Measurements from ENCODE around the gene PMEL. TPM values are rescaled to one million over a fixed set of nuclear protein-coding genes. Genes with fewer than 3 reads are reported as not detected.

Gene PMEL
- total and polyA plus RNA-seq, 2 of the 8 experiments (the other 6 are each of a cell fraction or from before 2014, with no cell fraction given), result 120 to 382 TPM

DNA sequence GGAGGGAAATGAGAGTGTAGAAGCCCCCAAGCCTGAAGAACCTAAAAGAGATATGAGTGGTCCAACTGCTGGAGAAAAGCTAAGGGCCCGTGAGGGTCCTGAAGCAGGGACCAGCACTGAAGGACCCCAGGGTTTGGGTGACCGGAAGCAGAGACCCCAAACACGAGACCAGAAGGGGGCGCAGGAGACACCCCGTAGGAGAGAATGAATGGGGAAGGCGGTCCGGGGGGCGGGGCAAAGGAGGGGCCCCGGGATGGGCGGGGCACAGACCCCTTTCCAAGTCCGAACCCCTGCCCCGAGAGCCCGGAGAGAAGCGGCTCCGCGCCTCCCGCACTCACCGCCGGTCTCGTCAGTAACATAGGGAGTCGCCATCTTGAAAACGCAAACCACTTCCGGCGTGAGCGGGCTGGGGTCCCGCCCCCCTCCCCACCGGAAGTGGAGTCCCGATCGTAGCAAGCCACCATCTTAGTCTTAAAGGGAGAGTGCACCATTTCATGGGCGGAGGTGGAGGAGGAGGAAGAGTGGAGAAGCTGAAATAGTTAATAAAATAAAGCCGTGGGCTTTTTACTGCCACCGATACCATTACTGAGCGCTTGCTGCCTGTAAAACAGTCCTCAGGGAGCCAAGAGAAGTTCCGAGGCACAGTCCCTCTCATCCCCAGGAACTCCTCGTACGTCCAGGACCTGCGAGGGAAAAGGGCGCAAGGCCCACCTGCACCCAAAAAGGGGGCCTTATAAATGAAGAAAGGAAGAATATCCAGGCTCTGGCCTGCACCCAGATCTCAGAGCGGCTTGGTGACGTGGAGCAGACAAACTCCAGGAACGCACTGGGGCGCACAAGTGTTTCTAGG is 38.9 kb downstream of the PMEL start:
- H3K4me1 ChIP-seq (replicated peaks in 1 of 4; ENCODE audit: control insufficient read depth in 3 of 4, insufficient read depth in 4 of 4, low read length in 3 of 4), result peaks cover 8 to 19% (median 11%) of the 10 kb centered on the region in 4 experiments; a peak in 6 of 7 replicates
- H3K23ac ChIP-seq (ENCODE audit: insufficient read length), result no peak overlapping the region
- peak overlapping the region; percentile 88 to 90 for H3K4me2 ChIP-seq (ENCODE audit: insufficient read depth in 1 of 2, low read depth in 2 of 2, low read length in 2 of 2)
- ChIA-PET CTCF (ENCODE audit: partially characterized antibody) (interaction anchor here (0.6 to 7.8 kb wide), 17 partner anchors 8 to 202 kb away, joined by 3 to 71 read pairs (median 4); partner anchors contain the start of genes DNAJC14, GDF11, ORMDL2 and SARNP), POLR2A (ENCODE audit: partially characterized antibody) (interaction anchor here (0.6 to 4.5 kb wide), 35 partner anchors 9 to 243 kb away, joined by 3 to 53 read pairs (median 6); partner anchors contain the start of genes CD63, DNAJC14, IKZF4 and MMP19)
- H2BK5ac ChIP-seq (ENCODE audit: low read depth, low read length), result peak overlapping the region; percentile 99
- peak overlapping the region; percentile 30 for H2BK120ac ChIP-seq (replicated peaks; ENCODE audit: low read depth, low read length)
- peaks cover 3% of the 10 kb centered on the region; the same call in 1 of the 2 replicates for H3K79me1 ChIP-seq (ENCODE audit: low read depth, low read length)
- peaks cover 2 to 9% of the 10 kb centered on the region in 2 experiments for H4K20me1 ChIP-seq (replicated peaks in 1 of 2; ENCODE audit: control insufficient read depth in 1 of 2, insufficient read depth in 2 of 2, low read length in 2 of 2)
- peak overlapping the region; percentile 91 for H3K18ac ChIP-seq (ENCODE audit: extremely low read depth, low read length)
- peaks cover 0 to 9% (median 3%) of the 10 kb centered on the region in 4 experiments; a peak in 5 of 8 replicates for H3K36me3 ChIP-seq (ENCODE audit: control insufficient read depth in 2 of 4, insufficient read depth in 4 of 4, low read length in 3 of 4)
- H2AK5ac ChIP-seq (ENCODE audit: low read depth, low read length), result peak overlapping the region; percentile 87; the same call in 1 of the 2 replicates
- H3K9ac ChIP-seq (replicated peaks in 1 of 4; ENCODE audit: extremely low read depth in 1 of 4, low read depth in 3 of 4, low read length in 3 of 4), result peak overlapping the region; percentile 82 to 94 (median 86)
- H2BK12ac ChIP-seq (ENCODE audit: low read depth, low read length), result peak overlapping the region; percentile 89
- FAIRE-seq (no peak), DNase-seq (ENCODE audit: low read depth in 1 of 2, low spot score in 2 of 2) (peak; percentile 84 to 94)
- peak overlapping the region; percentile 47 for H3K4ac ChIP-seq (replicated peaks; ENCODE audit: insufficient read length, low read depth, low read length)
- no peak overlapping the region for H3K14ac ChIP-seq (ENCODE audit: insufficient read length)
- 0 out of 2 replicates have a peak overlapping the region, but pooled peaks have one; percentile 3 for H2BK20ac ChIP-seq (ENCODE audit: low read length)
- H3K79me2 ChIP-seq (ENCODE audit: control insufficient read depth in 1 of 2, insufficient read depth in 2 of 2, low read length in 2 of 2), result peaks cover 15 to 45% of the 10 kb centered on the region in 2 experiments
- H3K27me3 ChIP-seq (replicated peaks in 1 of 4; ENCODE audit: control insufficient read depth in 3 of 4, extremely low read depth in 1 of 4, insufficient read depth in 3 of 4, low read length in 3 of 4), result peaks cover 0 to 6% (median 1%) of the 10 kb centered on the region in 4 experiments; a peak in 2 of 7 replicates
- peak overlapping the region; percentile 84 for H3K27ac ChIP-seq (ENCODE audit: low read depth, low read length)
- no peaks in the 10 kb centered on the region for H3K9me3 ChIP-seq (ENCODE audit: insufficient read depth in 2 of 2, low read depth in 1 of 2, low read length in 1 of 2)
- 1% methylated on average over 24 of the region's 42 CpGs; no CpG with 5 or more reads in 1 of the 2 experiments for WGBS, 2 experiments (ENCODE audit: extremely low coverage in 1 of 2, insufficient coverage in 1 of 2, insufficient read length in 1 of 2, insufficient replicate concordance in 2 of 2, low coverage in 1 of 2, low lambda C conversion rate in 2 of 2, missing lambda C conversion rate in 1 of 2)
- H4K5ac ChIP-seq (ENCODE audit: insufficient read length, low read depth, low read length), result peak overlapping the region; percentile 86
- peak overlapping the region; percentile 90 for H4K91ac ChIP-seq (replicated peaks; ENCODE audit: insufficient read length, low read length)
- H4K8ac ChIP-seq (ENCODE audit: extremely low read depth, insufficient read depth, low read length), result peak overlapping the region; percentile 91
- peak overlapping the region; percentile 90 to 100 (median 94) for H3K4me3 ChIP-seq (ENCODE audit: extremely low read depth in 1 of 4, insufficient read depth in 2 of 4, low read depth in 3 of 4, low read length in 4 of 4)
- H3K23me2 ChIP-seq (ENCODE audit: low read depth, low read length), result peaks cover 13% of the 10 kb centered on the region
- H2AFZ ChIP-seq (ENCODE audit: low read length), result no peak overlapping the region; the same call in 1 of the 2 replicates
- H2BK15ac ChIP-seq (ENCODE audit: low read length), result peak overlapping the region; percentile 75
- H3K56ac ChIP-seq (replicated peaks; ENCODE audit: insufficient read length, low read depth, low read length), result peak overlapping the region; percentile 73
- TF ChIP-seq HDAC6 (IDR thresholded peaks at IDR 0.05; ENCODE audit: low read depth, low read length) (no peak), RBBP5 (IDR thresholded peaks at IDR 0.05; ENCODE audit: borderline replicate concordance, low read depth, low read length) (no peak; the same call in 1 of the 2 replicates), RFX5 (IDR thresholded peaks at IDR 0.05; ENCODE audit: borderline replicate concordance, low read depth, low read length) (no peak), SIN3A (conservative IDR thresholded peaks at IDR 0.05 in 1 of 2, IDR thresholded peaks at IDR 0.05 in 1 of 2; ENCODE audit: low read depth in 1 of 2, low read length in 2 of 2) (peak; percentile 45 to 89; a peak in 1 of 4 replicates), PHF8 (conservative IDR thresholded peaks at IDR 0.05; ENCODE audit: low read depth, low read length) (peak; percentile 63), TAF7 (optimal IDR thresholded peaks at IDR 0.05; ENCODE audit: borderline replicate concordance, low read depth, low read length) (no peak), TBP (IDR thresholded peaks at IDR 0.05; ENCODE audit: low read depth, low read length) (peak; percentile 72), BRCA1 (IDR thresholded peaks at IDR 0.05; ENCODE audit: low read depth, low read length) (no peak)
- TF ChIP-seq, protein P1, sequence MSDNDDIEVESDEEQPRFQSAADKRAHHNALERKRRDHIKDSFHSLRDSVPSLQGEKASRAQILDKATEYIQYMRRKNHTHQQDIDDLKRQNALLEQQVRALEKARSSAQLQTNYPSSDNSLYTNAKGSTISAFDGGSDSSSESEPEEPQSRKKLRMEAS (IDR thresholded peaks at IDR 0.05), result peak; percentile 66

Measured in H1 (cell line).